KOPT-K1 (cell line): ENCODE data around the gene ANP32B.
"Not testable (repeated sequence)": the region's sequence is repeated elsewhere in the genome, so short reads cannot be mapped to it uniquely, and the experiment has no call there.

ENCODE experiments used
- H3K27ac ChIP-seq: fragments of 200-600 bp; sonication (generic); 2 replicates; pipeline ENCODE4 v1.5.1; 2016; ENCODE audit warnings: antibody characterized with exemption, mild to moderate bottlenecking, low read depth, low read length; ENCODE audit not compliant: poor library complexity, severe bottlenecking
- H3K36me3 ChIP-seq: fragments of 200-600 bp; sonication (generic); 2 replicates; pipeline ENCODE4 v1.5.1; 2017; ENCODE audit warnings: antibody characterized with exemption, mild to moderate bottlenecking, low read length, moderate library complexity; ENCODE audit not compliant: insufficient read depth
- H3K9me3 ChIP-seq: fragments of 200-600 bp; sonication (generic); 2 replicates; pipeline ENCODE4 v1.5.1; 2017; ENCODE audit warnings: antibody characterized with exemption, low read length, mild to moderate bottlenecking; ENCODE audit not compliant: insufficient read depth, poor library complexity, severe bottlenecking

Gene ANP32B

GRCh38 chr9:97958812-97959511 is 24.2 kb upstream of the ANP32B start:
- Histone ChIP-seq H3K27ac (no peak overlapping the region), H3K36me3 (no peaks in the 10 kb centered on the region), H3K9me3 (no peaks in the 10 kb centered on the region)

GRCh38 chr9:97959585-97959984 is 23.6 kb upstream of the ANP32B start:
- no peak overlapping the region for H3K27ac ChIP-seq
- no peaks in the 10 kb centered on the region for H3K36me3 ChIP-seq
- H3K9me3 ChIP-seq, result no peaks in the 10 kb centered on the region

GRCh38 chr9:97960678-97961328 is 22.3 kb upstream of the ANP32B start:
- H3K36me3 ChIP-seq, H3K9me3 ChIP-seq, H3K27ac ChIP-seq: not testable (repeated sequence)

- H3K27ac ChIP-seq, result no peak overlapping the region
- H3K36me3 ChIP-seq, result no peaks in the 10 kb centered on the region
- H3K9me3 ChIP-seq, result no peaks in the 10 kb centered on the region
Measured at GRCh38 chr9:97961361-97961760, 21.8 kb upstream of the ANP32B start.

GRCh38 chr9:97962136-97962535 is 21.0 kb upstream of the ANP32B start:
- Histone ChIP-seq H3K27ac (no peak overlapping the region), H3K36me3 (no peaks in the 10 kb centered on the region)

GRCh38 chr9:97962575-97962974 is 20.6 kb upstream of the ANP32B start:
- no peak overlapping the region for H3K27ac ChIP-seq

More at GRCh38 chr9:97962136-97962535, 21.0 kb upstream of the ANP32B start:
- H3K9me3 ChIP-seq, result no peaks in the 10 kb centered on the region

GRCh38 chr9:97963232-97963631 is 19.9 kb upstream of the ANP32B start:
- Histone ChIP-seq H3K36me3 (no peaks in the 10 kb centered on the region), H3K27ac (no peak overlapping the region), H3K9me3 (no peaks in the 10 kb centered on the region)

More at GRCh38 chr9:97962575-97962974, 20.6 kb upstream of the ANP32B start:
- H3K36me3 ChIP-seq, result no peaks in the 10 kb centered on the region
- H3K9me3 ChIP-seq, result no peaks in the 10 kb centered on the region

- Histone ChIP-seq H3K27ac (no peak overlapping the region), H3K9me3 (no peaks in the 10 kb centered on the region), H3K36me3 (no peaks in the 10 kb centered on the region)
Measured at GRCh38 chr9:97964901-97965300, 18.2 kb upstream of the ANP32B start.

- no peaks in the 10 kb centered on the region for H3K9me3 ChIP-seq
- no peak overlapping the region for H3K27ac ChIP-seq
- H3K36me3 ChIP-seq, result no peaks in the 10 kb centered on the region
Measured at GRCh38 chr9:97966493-97966892, 16.6 kb upstream of the ANP32B start.

- Histone ChIP-seq H3K36me3 (no peaks in the 10 kb centered on the region), H3K27ac (peak overlapping the region; percentile 81), H3K9me3 (no peaks in the 10 kb centered on the region)
Measured at GRCh38 chr9:97969014-97969413, 14.1 kb upstream of the ANP32B start.

- no peaks in the 10 kb centered on the region for H3K9me3 ChIP-seq
- H3K36me3 ChIP-seq, result no peaks in the 10 kb centered on the region
- H3K27ac ChIP-seq, result peak overlapping the region; percentile 81
Measured at GRCh38 chr9:97970165-97970564, 13.0 kb upstream of the ANP32B start.

- no peak overlapping the region for H3K27ac ChIP-seq
- H3K36me3 ChIP-seq, result no peaks in the 10 kb centered on the region; the same call in 1 of the 2 replicates
- H3K9me3 ChIP-seq, result no peaks in the 10 kb centered on the region
Measured at GRCh38 chr9:97972753-97973152, 10.4 kb upstream of the ANP32B start.

- Histone ChIP-seq H3K27ac (no peak overlapping the region), H3K9me3 (no peaks in the 10 kb centered on the region), H3K36me3 (peaks cover 6% of the 10 kb centered on the region)
Measured at GRCh38 chr9:97975376-97975775, 7.8 kb upstream of the ANP32B start.

GRCh38 chr9:97976633-97977032 is 6.5 kb upstream of the ANP32B start:
- not testable (repeated sequence) for H3K36me3 ChIP-seq, H3K27ac ChIP-seq, H3K9me3 ChIP-seq

GRCh38 chr9:97978371-97979130 is 4.6 kb upstream of the ANP32B start:
- Histone ChIP-seq H3K36me3 (peaks cover 6% of the 10 kb centered on the region), H3K27ac (peak overlapping the region; percentile 16), H3K9me3 (no peaks in the 10 kb centered on the region)
